Uterus (tissue), 2 donors: ENCODE measurements around the gene S100A10.

ENCODE experiments used
- CTCF ChIP-seq, 4 experiments: fragments of 200-600 bp in 2 of 4; fragments of 450-650 bp in 2 of 4; sonication (generic) in 2 of 4; IDR thresholded peaks; one replicate each; pipeline ENCODE4 v1.5.1; 2016 to 2019; ENCODE audit warnings: antibody characterized with exemption in 4 of 4, mild to moderate bottlenecking in 2 of 4, moderate library complexity in 1 of 4
- POLR2A ChIP-seq, 2 donors: fragments of 450-650 bp; IDR thresholded peaks; one replicate each; pipeline ENCODE4 v1.6.1; 2016; ENCODE audit warnings: antibody characterized with exemption in 2 of 2, mild to moderate bottlenecking in 1 of 2, moderate library complexity in 1 of 2

- TF ChIP-seq CTCF (IDR thresholded peaks at IDR 0.05) (no peak), POLR2A (IDR thresholded peaks at IDR 0.05) (no peak)
Observed at GRCh38 chr1:151964510-151964909, 29.1 kb downstream of the S100A10 start.
